Body of pancreas (tissue), 4 donors: ENCODE data around the gene MNAT1. TPM values are rescaled to one million over a fixed set of nuclear protein-coding genes. Genes with fewer than 3 reads are reported as not detected.
"Not testable (repeated sequence)": the region's sequence is repeated elsewhere in the genome, so short reads cannot be mapped to it uniquely, and the experiment has no call there.

Experiments
- ATAC-seq: fragments of 150-250 bp; one replicate; pipeline ENCODE4 v1.9.1; 2016
- DNase-seq, 4 donors: peaks; one replicate each; pipeline ENCODE4 v3.0.0-alpha.2; 2019
- H3K27ac ChIP-seq, 4 donors: fragments of 200-600 bp; sonication (generic); 1 replicate in 3 of 4; 2 replicates in 1 of 4; pipeline versions ENCODE4 v1.5.1 to v1.6.1; 2016 to 2019; ENCODE audit warnings: mild to moderate bottlenecking in 1 of 4, mixed read lengths in 1 of 4, moderate library complexity in 1 of 4
- H3K27me3 ChIP-seq, 2 donors: fragments of 200-600 bp; sonication (generic); one replicate each; pipeline ENCODE4 v1.6.0; 2016; ENCODE audit warnings: mild to moderate bottlenecking in 1 of 2
- H3K36me3 ChIP-seq, 2 donors: fragments of 200-600 bp; sonication (generic); replicated peaks in 1 of 2; 2 replicates each; pipeline ENCODE4 v1.5.1; 2016; ENCODE audit warnings: low read depth in 2 of 2; ENCODE audit not compliant: insufficient read depth in 1 of 2
- H3K4me1 ChIP-seq: fragments of 200-600 bp; sonication (generic); one replicate; pipeline ENCODE4 v1.6.0; 2016
- H3K4me3 ChIP-seq, 2 donors: fragments of 200-600 bp; sonication (generic); 1 replicate in 1 of 2; 2 replicates in 1 of 2; pipeline ENCODE4 v1.5.1; 2016 to 2019
- H3K9me3 ChIP-seq, 3 donors: fragments of 200-600 bp; sonication (generic); 1 replicate in 2 of 3; 2 replicates in 1 of 3; pipeline ENCODE4 v1.5.1; 2016
- POLR2A ChIP-seq, 3 donors: fragments of 450-650 bp; IDR thresholded peaks; one replicate each; pipeline ENCODE4 v1.6.1; 2016; ENCODE audit warnings: antibody characterized with exemption in 3 of 3, mild to moderate bottlenecking in 2 of 3
- WGBS, 2 donors: methylation state at CpG; one replicate each; pipeline ENCODE4 v1.1.5; 2017; 5-methylcytosine and 5-hydroxymethylcytosine counted together
- intact Hi-C: fragments of 100-400 bp; cut with DNase I; formaldehyde crosslinking; loops from one replicate; pipeline ENCODE4 v1.15.1; 2023
- total RNA-seq, 2 donors: library from RNA; depleted of rRNA; stranded (reverse); fragments of >200 nt; gene quantifications; one replicate each; pipeline ENCODE4 v1.1.0, GENCODE V29; 2016
- TF ChIP-seq, protein P1 (sequence below), 7 experiments: fragments of 450-650 bp in 4 of 7; fragments of 200-600 bp in 3 of 7; sonication (generic) in 3 of 7; IDR thresholded peaks; one replicate each; pipeline ENCODE4 v1.5.1; 2016 to 2019; ENCODE audit warnings: antibody characterized with exemption in 7 of 7

The MNAT1 gene
- total RNA-seq, 2 donors from 2014 or later, result 14.0 to 37.2 TPM

DNA sequence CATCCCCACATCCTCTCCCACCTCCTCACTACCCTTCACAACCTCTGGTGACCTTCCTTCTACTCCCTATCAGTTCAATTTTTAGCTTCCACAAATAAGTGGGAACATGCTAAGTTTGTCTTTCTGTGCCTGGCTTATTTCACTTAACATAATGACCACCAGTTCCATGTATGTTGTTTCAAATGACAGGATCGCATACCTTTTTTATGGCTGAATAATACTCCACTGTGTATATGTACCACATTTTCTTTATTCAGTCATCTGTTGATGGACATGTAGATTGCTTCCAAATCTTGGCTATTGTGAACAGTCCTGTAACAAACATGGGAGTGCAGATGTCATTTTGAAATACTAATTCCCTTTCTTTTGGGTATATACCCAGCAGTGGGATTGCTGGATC is 147.7 kb downstream of the MNAT1 start:
- WGBS, 2 donors, result 97 to 100% methylated on average over 1 of the region's 1 CpG
- Histone ChIP-seq H3K27ac (no peak overlapping the region), H3K9me3 (peaks cover 0 to 6% (median 0%) of the 10 kb centered on the region in 3 donors), H3K27me3 (no peaks in the 10 kb centered on the region), H3K4me1 (no peaks in the 10 kb centered on the region), H3K36me3 (no peaks in the 10 kb centered on the region), H3K4me3 (no peak overlapping the region)
- no peak for DNase-seq
- TF ChIP-seq POLR2A (IDR thresholded peaks at IDR 0.05), result no peak
- TF ChIP-seq, protein P1, sequence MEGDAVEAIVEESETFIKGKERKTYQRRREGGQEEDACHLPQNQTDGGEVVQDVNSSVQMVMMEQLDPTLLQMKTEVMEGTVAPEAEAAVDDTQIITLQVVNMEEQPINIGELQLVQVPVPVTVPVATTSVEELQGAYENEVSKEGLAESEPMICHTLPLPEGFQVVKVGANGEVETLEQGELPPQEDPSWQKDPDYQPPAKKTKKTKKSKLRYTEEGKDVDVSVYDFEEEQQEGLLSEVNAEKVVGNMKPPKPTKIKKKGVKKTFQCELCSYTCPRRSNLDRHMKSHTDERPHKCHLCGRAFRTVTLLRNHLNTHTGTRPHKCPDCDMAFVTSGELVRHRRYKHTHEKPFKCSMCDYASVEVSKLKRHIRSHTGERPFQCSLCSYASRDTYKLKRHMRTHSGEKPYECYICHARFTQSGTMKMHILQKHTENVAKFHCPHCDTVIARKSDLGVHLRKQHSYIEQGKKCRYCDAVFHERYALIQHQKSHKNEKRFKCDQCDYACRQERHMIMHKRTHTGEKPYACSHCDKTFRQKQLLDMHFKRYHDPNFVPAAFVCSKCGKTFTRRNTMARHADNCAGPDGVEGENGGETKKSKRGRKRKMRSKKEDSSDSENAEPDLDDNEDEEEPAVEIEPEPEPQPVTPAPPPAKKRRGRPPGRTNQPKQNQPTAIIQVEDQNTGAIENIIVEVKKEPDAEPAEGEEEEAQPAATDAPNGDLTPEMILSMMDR (IDR thresholded peaks at IDR 0.05), result no peak
- intact Hi-C loops, result no loop called here
- ATAC-seq, result no peak

DNA sequence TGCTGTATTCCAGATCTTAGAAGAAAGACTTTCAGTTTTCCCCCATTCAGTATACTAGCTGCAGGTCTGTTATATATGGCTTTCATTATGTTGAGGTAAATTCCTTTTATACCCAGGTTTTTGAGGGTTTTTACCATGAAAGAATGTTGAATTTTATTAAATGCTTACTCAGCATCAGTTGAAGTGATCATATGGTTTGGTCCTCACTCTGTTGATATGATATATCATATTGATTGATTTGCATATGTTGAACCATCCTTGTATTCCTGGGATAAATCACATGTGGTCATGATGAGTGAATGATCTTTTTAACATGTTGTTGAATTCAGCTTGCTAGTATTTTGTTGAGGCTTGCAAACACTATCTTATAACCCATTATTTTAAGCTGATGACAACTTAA is 149.6 kb downstream of the MNAT1 start:
- Histone ChIP-seq H3K4me1 (no peaks in the 10 kb centered on the region), H3K27ac (no peak overlapping the region), H3K9me3 (peaks cover 0 to 6% (median 0%) of the 10 kb centered on the region in 3 donors), H3K36me3 (no peaks in the 10 kb centered on the region), H3K4me3 (no peak overlapping the region), H3K27me3 (no peaks in the 10 kb centered on the region)
- no peak for ATAC-seq
- TF ChIP-seq, protein P1 (IDR thresholded peaks at IDR 0.05), result no peak
- TF ChIP-seq POLR2A (IDR thresholded peaks at IDR 0.05), result no peak
- intact Hi-C loops, result no loop called here
- DNase-seq, result no peak

DNA sequence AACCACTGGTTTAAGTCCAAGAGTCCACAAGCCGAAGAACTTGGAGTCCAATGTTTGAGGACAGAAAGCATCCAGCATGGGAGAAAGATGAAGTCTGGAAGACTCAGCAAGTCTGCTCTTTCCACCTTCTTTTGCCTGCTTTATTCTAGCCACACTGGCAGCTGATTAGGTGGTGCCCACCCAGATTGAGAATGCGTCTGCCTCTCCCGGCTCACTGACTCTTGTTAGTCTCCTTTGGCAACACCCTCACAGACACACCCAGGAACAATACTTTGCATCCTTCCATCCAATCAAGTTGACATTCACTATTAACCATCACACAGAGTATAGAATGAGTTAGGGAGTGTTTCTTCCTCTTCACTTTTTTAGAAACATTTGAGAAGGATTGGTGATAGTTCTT is 156.1 kb downstream of the MNAT1 start:
- H3K27me3 ChIP-seq, H3K36me3 ChIP-seq, H3K4me1 ChIP-seq, ATAC-seq, H3K27ac ChIP-seq, H3K4me3 ChIP-seq, DNase-seq, intact Hi-C loops, H3K9me3 ChIP-seq: not testable (repeated sequence)
- 90 to 97% methylated on average over 3 of the region's 3 CpGs for WGBS, 2 donors

DNA sequence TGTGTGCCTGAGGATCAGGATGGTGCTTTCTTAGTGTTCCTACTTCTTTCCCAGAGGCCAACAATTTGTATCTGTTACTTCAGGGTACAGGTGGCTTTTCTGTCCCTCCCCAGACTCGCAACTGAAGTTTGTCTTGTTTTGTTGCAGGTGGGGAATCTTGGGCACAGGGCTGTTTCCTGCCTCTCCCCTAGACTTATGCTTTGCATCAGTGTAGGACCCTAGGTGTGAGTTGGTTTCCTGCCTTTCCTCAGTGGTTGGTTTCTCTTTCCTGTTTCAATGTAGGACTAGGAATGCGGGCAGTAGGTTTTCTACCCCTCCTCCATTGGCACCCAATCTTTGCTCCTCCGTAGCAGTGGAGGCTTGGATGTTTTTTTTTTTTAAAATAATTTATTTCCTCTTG is 159.3 kb downstream of the MNAT1 start:
- H3K4me3 ChIP-seq, result no peak overlapping the region
- no peaks in the 10 kb centered on the region for H3K9me3 ChIP-seq
- no peak for ATAC-seq
- H3K36me3 ChIP-seq, result no peaks in the 10 kb centered on the region
- TF ChIP-seq, protein P1 (IDR thresholded peaks at IDR 0.05), result no peak
- no peak for TF ChIP-seq POLR2A (IDR thresholded peaks at IDR 0.05)
- intact Hi-C loops, result no loop called here
- H3K27me3 ChIP-seq, result no peaks in the 10 kb centered on the region
- WGBS, 2 donors, result 94 to 95% methylated on average over 3 of the region's 3 CpGs
- DNase-seq, result no peak
- no peak overlapping the region for H3K27ac ChIP-seq
- H3K4me1 ChIP-seq, result no peaks in the 10 kb centered on the region

DNA sequence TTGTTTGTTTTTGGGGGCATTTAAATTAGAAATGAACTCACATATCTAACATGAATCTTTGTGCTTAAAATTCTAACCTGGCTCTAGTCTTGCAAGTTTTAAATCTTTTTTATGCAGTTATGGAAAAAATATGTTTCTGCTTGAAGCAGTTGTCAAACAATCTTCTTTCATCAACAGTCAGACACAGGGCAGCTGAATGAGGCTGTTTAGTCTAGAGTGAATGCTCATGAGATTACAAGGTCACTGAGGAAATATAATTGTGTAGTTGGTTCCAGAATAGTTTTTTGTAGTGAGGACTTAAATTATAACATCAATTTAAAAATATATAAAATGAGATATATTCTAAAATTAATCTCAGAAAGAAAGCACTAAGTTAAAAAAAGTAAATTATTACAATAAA is 169.8 kb downstream of the MNAT1 start:
- intact Hi-C loops, result no loop called here
- Histone ChIP-seq H3K36me3 (no peaks in the 10 kb centered on the region), H3K9me3 (no peaks in the 10 kb centered on the region), H3K4me3 (no peak overlapping the region), H3K27ac (no peak overlapping the region), H3K27me3 (no peaks in the 10 kb centered on the region), H3K4me1 (no peaks in the 10 kb centered on the region)
- no peak for ATAC-seq
- TF ChIP-seq, protein P1 (IDR thresholded peaks at IDR 0.05), result no peak
- TF ChIP-seq POLR2A (IDR thresholded peaks at IDR 0.05), result no peak
- no peak for DNase-seq
